NCI-H460 (cell line): ENCODE results near the gene MRPS24. TPM values are rescaled to one million over a fixed set of nuclear protein-coding genes. Genes with fewer than 3 reads are reported as not detected.
A peak's percentile ranks its signal among the peaks of the same experiment; 100 is the strongest.
"Not testable (repeated sequence)": the region's sequence is repeated elsewhere in the genome, so short reads cannot be mapped to it uniquely, and the experiment has no call there.

Experiments
- DNase-seq: peaks from one replicate; pipeline ENCODE4 v3.0.0-alpha.2; 2016; ENCODE audit warnings: low read depth; ENCODE audit errors: extremely low read depth
- polyA plus RNA-seq: library from polyadenylated mRNA; depleted of rRNA; stranded (reverse); fragments of >200 nt; gene quantifications from 2 replicates; pipeline ENCODE4 v1.2.3, GENCODE V29; 2014; cell fraction: nucleus; rRNA removed
- total RNA-seq: library from RNA; depleted of rRNA; stranded (reverse); fragments of >200 nt; shearing (Covaris generic); gene quantifications from 2 replicates; pipeline ENCODE4 v1.2.3, GENCODE V29; 2014; rRNA removed

The MRPS24 gene
- 106 and 123 TPM in 2 replicates for total RNA-seq
- polyA plus RNA-seq = 276 TPM in 2 replicates

GRCh38 chr7:43869006-43869866, at the start of gene MRPS24:
MRPS24 (minus strand) TSS chr7:43869517; CDS start chr7:43869495, 22 bp downstream.
- DNase-seq = peak; percentile 91

- DNase-seq = no peak
Measured at GRCh38 chr7:43915907-43916306, 46.6 kb upstream of the MRPS24 start.

DNA sequence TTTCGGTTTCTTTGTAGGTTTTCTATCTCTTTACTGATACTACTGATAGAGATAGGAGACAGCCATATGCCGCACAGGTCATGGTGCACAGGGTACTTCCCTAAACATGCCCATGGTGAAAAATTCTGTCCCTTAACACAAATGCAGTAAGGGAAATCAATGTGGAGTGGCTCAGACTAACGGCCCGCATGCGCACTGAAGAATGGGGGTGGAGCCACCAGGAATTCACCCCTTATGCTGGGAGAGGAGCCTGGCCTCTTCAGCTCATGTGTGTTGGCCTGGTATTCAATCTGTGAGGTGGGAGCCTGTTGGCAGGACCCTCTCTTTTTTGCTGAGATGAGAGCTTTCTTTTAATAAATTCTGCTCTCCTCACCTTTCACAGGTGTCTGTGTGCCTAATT, 45.5 kb upstream of the MRPS24 start:
- no peak for DNase-seq

DNA sequence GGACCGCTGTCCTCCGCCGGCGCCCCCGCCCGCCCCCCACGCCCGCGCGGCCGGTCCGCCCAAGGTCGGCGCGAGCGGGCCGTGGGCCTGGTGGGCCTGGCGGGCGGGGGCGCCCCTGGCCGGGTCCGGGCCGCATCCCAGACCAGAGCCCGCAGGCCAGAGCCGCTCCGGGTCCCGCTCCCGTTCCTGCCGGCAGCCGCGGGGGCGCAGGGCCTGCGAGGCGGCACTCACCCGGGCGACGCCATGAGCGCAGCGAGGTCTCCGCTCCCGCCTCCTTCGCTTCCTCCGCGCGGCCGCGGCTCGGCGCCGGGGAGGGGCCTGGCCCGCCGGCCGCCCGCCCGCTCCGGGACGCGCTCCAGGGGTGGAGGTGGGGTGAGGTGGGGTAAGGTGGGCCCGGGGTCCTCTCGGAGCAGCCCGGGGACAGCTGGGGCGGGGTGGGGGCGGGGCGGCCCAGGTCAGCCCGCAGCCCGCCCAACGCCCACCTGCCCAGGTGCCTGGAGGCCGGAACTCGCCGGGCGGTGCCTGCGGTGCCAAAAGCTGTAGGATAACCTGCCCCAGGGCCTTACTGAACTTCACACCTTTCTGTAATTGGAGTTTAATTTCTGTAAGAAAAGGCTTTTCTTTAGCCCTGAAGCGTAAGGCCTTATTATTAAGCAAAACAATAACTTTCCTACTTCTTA, 37.2 kb upstream of the MRPS24 start, which contains the start of gene URGCP:
URGCP (minus strand) TSS at position 266 of the 680 bp plus-strand sequence; CDS start at position 245, 21 bp downstream.
- peak; percentile 34 for DNase-seq

- DNase-seq = peak; percentile 18
Measured at GRCh38 chr7:43905956-43906330, 36.6 kb upstream of the MRPS24 start.

DNA sequence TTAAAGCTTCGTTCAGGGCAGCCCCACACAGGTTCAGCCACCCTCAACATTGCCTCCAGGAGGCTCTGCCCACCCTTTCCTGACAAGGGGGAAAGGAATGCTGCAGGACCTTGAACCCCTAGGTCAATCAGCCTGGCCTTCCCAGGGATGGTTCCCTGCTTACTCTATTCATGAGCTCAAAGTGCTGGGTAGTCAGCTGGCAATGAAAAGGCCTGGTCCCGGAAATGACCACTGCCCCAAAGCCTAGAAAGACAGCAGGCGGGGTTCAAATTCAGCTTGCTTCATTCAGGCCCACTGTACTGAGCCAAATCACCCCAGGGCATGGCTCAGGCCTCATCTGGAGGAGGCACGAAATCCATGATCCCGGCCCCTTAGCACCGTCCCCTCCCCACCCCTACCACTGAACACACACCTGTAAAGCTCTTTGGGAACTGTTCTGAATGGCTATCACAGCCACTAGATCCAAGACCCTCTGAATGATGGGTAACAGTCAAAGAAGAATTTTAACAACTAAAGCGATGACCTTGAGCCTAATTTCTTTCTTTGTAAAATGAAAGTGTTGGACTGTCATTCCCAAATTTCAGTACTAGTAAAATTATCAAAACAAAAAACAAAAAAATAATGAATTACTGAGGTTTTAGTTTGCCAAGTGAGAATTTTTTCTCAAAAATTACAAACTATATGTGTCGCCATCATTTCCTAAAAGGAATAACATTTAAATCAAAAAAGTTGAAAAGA, 36.1 kb upstream of the MRPS24 start:
- no peak for DNase-seq

GRCh38 chr7:43904533-43905208, 35.4 kb upstream of the MRPS24 start:
- no peak for DNase-seq

- DNase-seq = no peak
Measured at GRCh38 chr7:43902542-43903054, 33.3 kb upstream of the MRPS24 start.

DNA sequence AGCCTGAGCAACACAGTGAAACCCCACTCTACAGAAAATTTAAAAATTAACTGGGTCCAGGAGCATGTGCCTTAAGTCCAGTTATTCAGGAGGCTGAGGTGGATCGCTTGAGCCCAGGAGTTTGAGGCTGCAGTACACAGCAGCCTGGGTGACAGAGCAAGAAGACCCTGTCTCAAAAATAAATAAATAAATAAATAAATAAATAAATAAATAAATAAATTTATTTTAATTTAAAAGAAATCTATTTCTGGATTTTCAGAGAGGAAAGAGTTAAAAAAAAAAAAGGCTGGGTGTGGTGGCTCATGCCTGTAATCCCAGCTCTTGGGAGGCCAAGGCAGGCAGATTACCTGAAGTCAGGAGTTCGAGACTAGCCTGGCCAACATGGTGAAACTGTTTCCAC, 29.3 kb upstream of the MRPS24 start:
- DNase-seq = not testable (repeated sequence)

GRCh38 chr7:43895847-43896415, 26.6 kb upstream of the MRPS24 start:
- no peak for DNase-seq

DNA sequence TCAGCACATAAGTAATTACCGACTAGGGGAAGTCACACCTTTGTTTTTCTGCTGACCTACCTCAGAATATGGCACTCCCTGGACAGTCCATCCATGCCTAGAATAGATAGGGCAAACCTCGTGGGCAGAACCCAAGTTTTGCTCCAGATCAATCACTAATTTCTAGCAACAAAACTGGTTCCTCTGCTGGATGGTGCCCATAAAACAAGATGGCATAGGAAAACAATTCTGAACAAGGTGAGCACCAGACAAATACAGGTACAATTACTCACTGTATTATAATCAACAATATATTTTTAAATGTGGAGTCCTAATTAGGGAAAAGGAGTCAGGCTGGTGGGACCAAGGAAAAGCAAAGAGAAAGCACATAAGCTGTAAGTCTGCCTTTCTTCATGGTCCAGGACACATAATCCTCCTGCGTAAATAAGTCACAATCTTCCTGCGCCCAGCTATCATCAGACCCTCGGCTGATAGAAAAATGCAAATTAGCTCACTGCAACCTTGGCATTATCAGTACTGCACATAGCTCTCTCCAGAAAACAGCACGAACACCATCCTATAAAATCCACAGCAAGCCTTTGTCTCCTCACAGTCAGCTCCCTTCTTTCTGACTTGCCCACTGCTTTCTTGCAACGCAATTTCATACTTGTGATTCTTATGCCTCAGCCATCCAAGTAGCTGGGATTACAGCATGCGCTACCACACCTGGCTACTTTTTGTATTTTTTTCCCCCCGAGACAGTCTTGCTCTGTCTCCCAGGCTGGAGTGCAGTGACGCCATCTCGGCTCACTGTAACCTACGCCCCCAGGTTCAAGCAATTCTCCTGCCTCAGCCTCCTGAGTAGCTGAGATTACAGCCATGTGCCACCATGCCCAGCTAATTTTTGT, 22.0 kb upstream of the MRPS24 start:
- DNase-seq = no peak

- no peak for DNase-seq
Measured at GRCh38 chr7:43890468-43890867, 21.2 kb upstream of the MRPS24 start.

- no peak for DNase-seq
Measured at GRCh38 chr7:43888993-43889945, 20.0 kb upstream of the MRPS24 start.

- DNase-seq = no peak
Measured at GRCh38 chr7:43884617-43885016, 15.3 kb upstream of the MRPS24 start.

DNA sequence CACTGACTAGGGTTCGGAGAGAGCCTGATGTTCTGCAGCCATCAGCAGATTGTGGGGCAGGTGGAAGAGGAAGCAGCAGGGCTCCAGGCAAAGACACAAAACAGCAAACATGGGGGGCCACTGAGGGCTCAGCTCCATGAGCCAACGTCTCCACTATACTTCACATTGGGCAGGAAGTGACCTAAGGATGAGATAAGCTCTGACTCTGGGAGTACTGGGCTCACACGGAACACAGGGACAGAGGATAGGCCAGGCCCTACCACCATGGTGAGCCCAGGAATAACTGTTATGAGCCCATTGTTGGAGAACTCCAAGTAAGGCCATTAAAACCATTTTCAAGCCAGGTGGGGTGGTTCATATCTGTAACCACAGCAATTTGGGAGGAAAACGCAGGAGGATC, 14.9 kb upstream of the MRPS24 start:
- DNase-seq = no peak

DNA sequence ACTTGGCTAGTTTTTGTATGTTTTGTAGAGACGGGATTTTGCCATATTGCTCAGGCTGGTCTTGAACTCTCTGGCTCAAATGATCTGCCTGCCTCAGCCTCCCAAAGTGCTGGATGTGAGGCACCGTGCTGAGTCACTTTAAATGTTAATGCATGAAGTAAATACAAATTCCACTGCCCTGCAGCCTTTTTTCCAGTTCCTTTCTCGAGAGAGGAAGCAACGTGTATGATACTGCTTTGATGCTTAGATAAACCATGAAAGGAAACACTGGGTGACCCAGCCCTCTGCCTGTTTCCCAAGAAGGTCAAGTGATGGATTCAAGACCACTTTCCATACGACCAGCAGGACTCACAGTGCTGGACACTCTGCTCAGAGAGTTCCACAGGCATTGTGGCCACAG, 11.3 kb upstream of the MRPS24 start:
- DNase-seq = no peak

DNA sequence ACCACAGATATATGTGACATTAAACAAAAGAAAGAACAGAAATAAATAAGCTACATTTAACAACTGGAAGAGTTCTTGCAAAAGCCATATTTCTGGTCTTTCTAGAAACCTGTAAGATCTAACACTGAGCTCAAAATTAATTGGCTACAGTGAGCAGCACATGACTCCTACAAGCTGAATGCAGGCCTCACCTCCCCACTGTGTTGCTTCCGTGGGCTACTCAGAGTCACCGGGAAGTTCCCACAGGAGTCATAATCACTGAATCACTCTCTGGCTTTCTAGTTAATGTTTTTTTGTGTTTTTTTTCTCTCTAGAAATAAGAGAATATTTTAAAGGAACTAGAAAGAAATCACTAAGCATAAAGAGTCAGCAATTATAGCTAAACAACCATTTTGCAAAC, 10.2 kb upstream of the MRPS24 start:
- DNase-seq = no peak

- no peak for DNase-seq
Measured at GRCh38 chr7:43878867-43879266, 9.6 kb upstream of the MRPS24 start.
